Adrenal gland (tissue), 5 donors: Measurements from ENCODE around the gene GALNT18.

Source experiments
- CTCF ChIP-seq, 6 experiments: fragments of 450-650 bp in 4 of 6; fragments of 200-600 bp in 2 of 6; sonication (generic) in 1 of 6; IDR thresholded peaks; 1 replicate in 5 of 6; 2 replicates in 1 of 6; pipeline versions ENCODE4 v1.5.1 to v1.8.0; 2016 to 2021; ENCODE audit warnings: antibody characterized with exemption in 6 of 6, mild to moderate bottlenecking in 2 of 6, moderate library complexity in 1 of 6
- POLR2A ChIP-seq, 2 donors: fragments of 450-650 bp; IDR thresholded peaks; one replicate each; pipeline ENCODE4 v1.6.1; 2017; ENCODE audit warnings: antibody characterized with exemption in 2 of 2, mild to moderate bottlenecking in 2 of 2, moderate library complexity in 1 of 2
- donor health status: DM: no; HTN: no; CAD: no.

DNA sequence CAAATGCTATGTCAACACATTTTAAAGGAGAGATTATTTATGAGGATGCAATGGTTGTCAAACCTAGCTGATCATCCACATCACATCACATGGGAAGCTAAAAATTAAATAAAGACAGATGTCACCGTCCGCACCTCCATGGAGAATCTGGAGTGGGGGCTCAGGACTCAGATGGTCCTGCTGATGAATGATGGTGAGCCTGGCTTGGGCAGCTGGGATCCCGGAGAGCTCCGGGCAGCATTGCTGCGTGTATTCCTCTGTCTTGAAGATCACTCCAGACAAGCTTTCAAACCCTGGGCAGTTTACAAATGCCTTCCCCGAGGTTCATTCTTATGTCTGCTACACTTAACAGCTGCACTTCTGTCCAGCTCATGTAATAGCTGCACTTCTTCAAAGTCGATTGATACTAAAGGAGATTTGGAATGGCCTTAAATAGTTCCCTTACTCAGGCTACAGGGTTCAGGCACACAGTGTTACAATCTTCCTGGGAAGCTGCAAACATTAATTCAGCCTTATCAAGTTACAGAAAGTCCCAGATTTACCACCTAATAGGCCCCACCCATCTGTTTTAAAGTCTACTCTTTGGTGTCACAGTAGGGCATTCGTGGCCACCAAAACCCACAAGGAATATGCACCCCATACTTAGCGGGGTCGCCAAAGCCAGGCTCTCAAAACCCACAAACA lies 234.0 kb downstream of the GALNT18 start:
- TF ChIP-seq CTCF (IDR thresholded peaks at IDR 0.05) (no peak), POLR2A (IDR thresholded peaks at IDR 0.05) (no peak)
